Activated naive CD8-positive, alpha-beta T cell treated with anti-CD3 and anti-CD28 coated beads, Interleukin-2, amount 50 U/mL, for 24 hours (primary cell): ENCODE results near the gene TTC7B.
A peak's percentile ranks its signal among the peaks of the same experiment; 100 is the strongest.

Experiments
- ATAC-seq: fragments of 150-1000 bp; cut with Tn5 transposase; one replicate; pipeline ENCODE4 v1.10.0; 2021
- DNase-seq: peaks from one replicate; pipeline ENCODE4 v3.0.0; 2021
- H3K27ac Mint-ChIP-seq: one replicate; pipeline ENCODE4 v1.8.0; 2021; ENCODE audit warnings: mild to moderate bottlenecking, mixed read lengths
- H3K27me3 Mint-ChIP-seq: one replicate; pipeline ENCODE4 v1.8.0; 2021; ENCODE audit warnings: mixed read lengths
- H3K36me3 Mint-ChIP-seq: one replicate; pipeline ENCODE4 v1.8.0; 2021; ENCODE audit warnings: low read depth, mixed read lengths
- H3K4me1 Mint-ChIP-seq: one replicate; pipeline ENCODE4 v1.8.0; 2021; ENCODE audit warnings: mixed read lengths
- H3K4me3 Mint-ChIP-seq: one replicate; pipeline ENCODE4 v1.8.0; 2021; ENCODE audit warnings: mild to moderate bottlenecking, moderate library complexity, mixed read lengths
- H3K9me3 Mint-ChIP-seq: one replicate; pipeline ENCODE4 v1.8.0; 2021; ENCODE audit warnings: mixed read lengths

The TTC7B gene

GRCh38 chr14:90740081-90740480, 76.1 kb downstream of the TTC7B start:
- no peaks in the 10 kb centered on the region for H3K27me3 Mint-ChIP-seq
- no peak overlapping the region for H3K4me3 Mint-ChIP-seq
- H3K27ac Mint-ChIP-seq: no peak overlapping the region
- ATAC-seq (no peak), DNase-seq (no peak)
- H3K4me1 Mint-ChIP-seq: no peaks in the 10 kb centered on the region
- no peaks in the 10 kb centered on the region for H3K36me3 Mint-ChIP-seq
- no peaks in the 10 kb centered on the region for H3K9me3 Mint-ChIP-seq

GRCh38 chr14:90739318-90740068, 76.7 kb downstream of the TTC7B start:
- Mint-ChIP-seq H3K36me3 (no peaks in the 10 kb centered on the region), H3K27me3 (no peaks in the 10 kb centered on the region), H3K27ac (no peak overlapping the region), H3K4me1 (no peaks in the 10 kb centered on the region), H3K4me3 (no peak overlapping the region), H3K9me3 (no peaks in the 10 kb centered on the region)
- no peak for ATAC-seq
- no peak for DNase-seq

- Mint-ChIP-seq H3K9me3 (no peaks in the 10 kb centered on the region), H3K27ac (no peak overlapping the region), H3K4me1 (no peaks in the 10 kb centered on the region), H3K36me3 (no peaks in the 10 kb centered on the region), H3K4me3 (no peak overlapping the region), H3K27me3 (no peaks in the 10 kb centered on the region)
- ATAC-seq: no peak
- DNase-seq: no peak
Observed at GRCh38 chr14:90733139-90733808, 83.0 kb downstream of the TTC7B start.

- DNase-seq (no peak), ATAC-seq (no peak)
- no peaks in the 10 kb centered on the region for H3K4me1 Mint-ChIP-seq
- H3K4me3 Mint-ChIP-seq: no peak overlapping the region
- H3K27me3 Mint-ChIP-seq: no peaks in the 10 kb centered on the region
- H3K9me3 Mint-ChIP-seq: no peaks in the 10 kb centered on the region
- H3K27ac Mint-ChIP-seq: no peak overlapping the region
- H3K36me3 Mint-ChIP-seq: no peaks in the 10 kb centered on the region
Observed at GRCh38 chr14:90732718-90733117, 83.5 kb downstream of the TTC7B start.

GRCh38 chr14:90732139-90732538, 84.1 kb downstream of the TTC7B start:
- Mint-ChIP-seq H3K9me3 (no peaks in the 10 kb centered on the region), H3K27ac (no peak overlapping the region), H3K36me3 (no peaks in the 10 kb centered on the region), H3K27me3 (no peaks in the 10 kb centered on the region), H3K4me3 (no peak overlapping the region), H3K4me1 (no peaks in the 10 kb centered on the region)
- DNase-seq (no peak), ATAC-seq (no peak)

GRCh38 chr14:90731487-90731886, 84.7 kb downstream of the TTC7B start:
- H3K4me3 Mint-ChIP-seq: no peak overlapping the region

GRCh38 chr14:90730206-90730766, 85.9 kb downstream of the TTC7B start:
- Mint-ChIP-seq H3K27ac (no peak overlapping the region), H3K4me3 (no peak overlapping the region), H3K9me3 (no peaks in the 10 kb centered on the region), H3K4me1 (no peaks in the 10 kb centered on the region), H3K36me3 (no peaks in the 10 kb centered on the region), H3K27me3 (no peaks in the 10 kb centered on the region)
- no peak for ATAC-seq
- DNase-seq: no peak

More at GRCh38 chr14:90731487-90731886, 84.7 kb downstream of the TTC7B start:
- no peak for DNase-seq
- Mint-ChIP-seq H3K4me1 (no peaks in the 10 kb centered on the region), H3K27me3 (no peaks in the 10 kb centered on the region), H3K36me3 (no peaks in the 10 kb centered on the region), H3K27ac (no peak overlapping the region), H3K9me3 (no peaks in the 10 kb centered on the region)
- no peak for ATAC-seq

GRCh38 chr14:90728951-90729350, 87.3 kb downstream of the TTC7B start:
- H3K27me3 Mint-ChIP-seq: no peaks in the 10 kb centered on the region
- ATAC-seq: no peak
- H3K9me3 Mint-ChIP-seq: no peaks in the 10 kb centered on the region
- H3K4me3 Mint-ChIP-seq: no peak overlapping the region
- no peaks in the 10 kb centered on the region for H3K36me3 Mint-ChIP-seq
- DNase-seq: no peak
- H3K27ac Mint-ChIP-seq: no peak overlapping the region
- H3K4me1 Mint-ChIP-seq: no peaks in the 10 kb centered on the region

- H3K4me3 Mint-ChIP-seq: no peak overlapping the region
- H3K27ac Mint-ChIP-seq: no peak overlapping the region
- no peaks in the 10 kb centered on the region for H3K9me3 Mint-ChIP-seq
- ATAC-seq: no peak
- DNase-seq: no peak
- H3K27me3 Mint-ChIP-seq: no peaks in the 10 kb centered on the region
- H3K36me3 Mint-ChIP-seq: no peaks in the 10 kb centered on the region
- no peaks in the 10 kb centered on the region for H3K4me1 Mint-ChIP-seq
Observed at GRCh38 chr14:90727082-90727481, 89.1 kb downstream of the TTC7B start.

- no peaks in the 10 kb centered on the region for H3K4me1 Mint-ChIP-seq
- H3K9me3 Mint-ChIP-seq: no peaks in the 10 kb centered on the region
- no peaks in the 10 kb centered on the region for H3K36me3 Mint-ChIP-seq
- no peak for DNase-seq
- no peak overlapping the region for H3K4me3 Mint-ChIP-seq
- H3K27me3 Mint-ChIP-seq: no peaks in the 10 kb centered on the region
- H3K27ac Mint-ChIP-seq: no peak overlapping the region
- no peak for ATAC-seq
Observed at GRCh38 chr14:90726656-90727055, 89.6 kb downstream of the TTC7B start.

- DNase-seq (no peak), ATAC-seq (no peak)
- Mint-ChIP-seq H3K27me3 (no peaks in the 10 kb centered on the region), H3K9me3 (no peaks in the 10 kb centered on the region), H3K27ac (no peak overlapping the region), H3K4me1 (peaks cover 4% of the 10 kb centered on the region), H3K36me3 (no peaks in the 10 kb centered on the region), H3K4me3 (no peak overlapping the region)
Observed at GRCh38 chr14:90724866-90725265, 91.4 kb downstream of the TTC7B start.

- ATAC-seq (no peak), DNase-seq (no peak)
- Mint-ChIP-seq H3K9me3 (no peaks in the 10 kb centered on the region), H3K27me3 (no peaks in the 10 kb centered on the region), H3K36me3 (no peaks in the 10 kb centered on the region), H3K27ac (no peak overlapping the region), H3K4me1 (peaks cover 4% of the 10 kb centered on the region), H3K4me3 (no peak overlapping the region)
Observed at GRCh38 chr14:90722590-90722989, 93.6 kb downstream of the TTC7B start.

- peak; percentile 7 for DNase-seq
- Mint-ChIP-seq H3K4me3 (no peak overlapping the region), H3K27me3 (no peaks in the 10 kb centered on the region), H3K36me3 (no peaks in the 10 kb centered on the region), H3K9me3 (no peaks in the 10 kb centered on the region), H3K4me1 (peaks cover 4% of the 10 kb centered on the region), H3K27ac (no peak overlapping the region)
- peak; percentile 62 for ATAC-seq
Observed at GRCh38 chr14:90721619-90722305, 94.5 kb downstream of the TTC7B start.

GRCh38 chr14:90720832-90721231, 95.4 kb downstream of the TTC7B start:
- H3K27ac Mint-ChIP-seq: no peak overlapping the region
- DNase-seq (no peak), ATAC-seq (no peak)
- no peaks in the 10 kb centered on the region for H3K27me3 Mint-ChIP-seq
- peaks cover 4% of the 10 kb centered on the region for H3K4me1 Mint-ChIP-seq
- no peak overlapping the region for H3K4me3 Mint-ChIP-seq
- H3K36me3 Mint-ChIP-seq: no peaks in the 10 kb centered on the region
- H3K9me3 Mint-ChIP-seq: no peaks in the 10 kb centered on the region

- H3K4me3 Mint-ChIP-seq: no peak overlapping the region
- H3K27me3 Mint-ChIP-seq: no peaks in the 10 kb centered on the region
- H3K4me1 Mint-ChIP-seq: peaks cover 4% of the 10 kb centered on the region
- DNase-seq (no peak), ATAC-seq (no peak)
- H3K9me3 Mint-ChIP-seq: no peaks in the 10 kb centered on the region
- no peak overlapping the region for H3K27ac Mint-ChIP-seq
- no peaks in the 10 kb centered on the region for H3K36me3 Mint-ChIP-seq
Observed at GRCh38 chr14:90720336-90720735, 95.9 kb downstream of the TTC7B start.
